ENCODE measurements around the gene FLII.
"Not testable (repeated sequence)": the region's sequence is repeated elsewhere in the genome, so short reads cannot be mapped to it uniquely, and the experiment has no call there.

The FLII gene

GRCh38 chr17:18258356-18259038 lies at the start of gene FLII:
Gene FLII, minus strand, starts transcription at chr17:18258738. Its CDS starts 48 bp downstream, at chr17:18258690.
- DNase-seq (ENCODE audit: low read depth in 4 of 4, low spot score in 1 of 4), result peak; percentile 16 to 45 (median 39)

DNA sequence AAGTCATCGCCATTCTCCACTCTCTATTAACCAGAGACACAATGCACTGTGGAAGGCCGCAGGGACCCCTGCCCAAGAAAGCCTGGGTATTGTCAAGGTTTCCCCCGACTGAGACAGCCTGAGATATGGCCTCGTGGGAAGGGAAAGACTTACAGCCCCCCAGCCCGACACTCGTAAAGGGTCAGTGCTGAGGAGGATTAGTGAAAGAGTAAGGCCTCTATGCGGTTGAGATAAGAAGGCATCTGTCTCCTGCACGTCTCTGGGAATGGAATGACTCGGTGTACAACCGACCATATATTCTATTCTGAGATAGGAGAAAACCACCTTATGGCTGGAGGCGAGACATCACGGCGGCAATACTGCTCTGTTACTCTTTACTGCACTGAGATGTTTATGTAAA lies 44.7 kb upstream of the FLII start:
- DNase-seq (ENCODE audit: low read depth in 4 of 4, low spot score in 1 of 4), result not testable (repeated sequence)

DNA sequence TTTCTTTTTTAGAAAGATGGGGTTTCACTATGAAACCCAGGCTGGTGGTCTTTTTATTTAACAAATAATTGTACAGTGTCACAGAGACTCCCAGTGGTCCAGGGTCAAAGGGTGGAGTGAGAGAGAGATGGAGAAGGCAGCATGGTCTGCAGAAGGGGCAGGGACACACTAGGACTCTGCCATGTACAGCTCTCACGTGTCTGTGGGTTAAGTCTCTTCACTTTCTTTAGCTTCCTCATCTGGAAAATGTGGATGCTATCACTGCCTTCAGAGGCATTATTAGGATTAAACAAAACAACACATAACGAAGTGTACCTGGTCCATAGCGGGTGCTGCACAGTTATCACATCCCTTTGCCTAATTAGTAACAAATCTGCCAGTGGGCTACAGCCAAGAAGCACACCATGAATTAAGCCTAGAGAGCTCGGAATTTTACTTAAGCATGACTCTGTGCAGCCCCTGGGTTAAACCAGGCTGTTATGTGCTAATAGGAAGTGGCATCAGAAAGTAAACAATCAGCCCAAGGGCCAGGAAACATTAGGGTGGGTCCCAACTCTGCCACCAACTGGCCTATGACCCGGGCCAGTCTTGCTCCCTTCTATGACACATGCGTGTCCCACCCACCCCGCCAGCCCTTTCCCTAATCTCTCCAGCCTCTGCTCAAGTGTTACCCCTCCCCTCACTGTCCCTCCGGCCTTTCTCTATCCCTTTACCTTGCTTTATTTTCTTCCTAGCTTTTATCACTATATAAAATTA lies 42.4 kb upstream of the FLII start:
- DNase-seq (ENCODE audit: low read depth in 4 of 4, low spot score in 1 of 4), result no peak

GRCh38 chr17:18298061-18298460 lies 39.5 kb upstream of the FLII start:
- not testable (repeated sequence) for DNase-seq (ENCODE audit: low read depth in 4 of 4, low spot score in 1 of 4)

DNA sequence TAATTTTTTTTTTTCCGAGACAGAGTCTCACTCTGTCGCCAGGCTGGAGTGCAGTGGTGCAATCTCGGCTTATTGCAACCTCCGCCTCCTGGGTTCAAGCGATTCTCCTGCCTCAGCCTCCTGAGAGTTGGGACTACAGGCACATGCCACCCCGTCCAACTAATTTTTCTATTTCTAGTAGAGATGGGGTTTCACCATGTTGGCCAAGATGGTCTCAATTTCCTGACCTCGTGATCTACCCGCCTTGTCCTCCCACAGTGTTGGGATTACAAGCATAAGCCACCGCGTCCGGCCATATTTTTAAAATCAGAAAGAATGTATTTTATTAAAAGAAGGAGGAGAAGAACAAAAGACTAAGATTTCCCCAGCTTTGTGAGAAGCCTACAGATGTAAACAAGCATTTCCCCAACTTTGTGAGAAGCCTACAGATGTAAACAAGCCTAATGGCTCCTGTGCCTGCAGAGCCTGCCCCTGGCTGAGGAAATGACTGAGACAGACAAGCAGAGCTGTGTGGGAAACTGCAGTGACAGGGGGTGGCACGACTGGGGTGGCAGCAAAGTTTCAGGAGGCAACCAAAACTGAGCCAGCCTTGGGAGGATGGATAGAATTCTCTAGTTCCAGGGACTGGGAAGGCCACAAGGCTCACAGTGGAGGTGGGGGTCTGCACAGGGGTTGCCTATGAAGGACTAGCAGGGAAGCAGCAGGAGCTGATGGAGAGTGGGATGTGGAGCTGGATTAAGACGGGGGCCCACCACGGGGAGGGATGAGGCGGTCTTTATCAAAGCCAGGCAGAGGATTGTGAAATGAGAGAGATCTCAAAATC lies 33.4 kb upstream of the FLII start:
- no peak for DNase-seq (ENCODE audit: low read depth in 4 of 4, low spot score in 1 of 4)

DNA sequence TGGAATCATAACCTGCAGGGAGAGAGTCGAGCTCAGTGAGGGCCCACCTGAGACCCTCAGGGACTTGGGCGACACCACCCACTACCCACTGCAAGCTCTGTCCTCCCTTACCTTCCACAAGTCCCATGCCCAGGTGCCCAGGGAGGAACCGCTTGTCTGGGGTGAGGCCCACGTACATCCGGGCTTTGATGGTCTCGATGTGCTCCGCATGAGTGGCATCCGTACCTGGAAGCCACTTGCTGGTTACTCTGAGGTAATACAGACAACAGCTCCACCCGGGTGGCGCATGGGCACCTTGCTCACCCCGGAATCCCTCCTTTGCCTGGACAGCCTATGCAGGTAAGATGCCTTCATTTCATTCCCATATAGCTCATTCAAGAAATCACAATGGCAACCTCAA lies 26.8 kb upstream of the FLII start:
- no peak for DNase-seq (ENCODE audit: low read depth in 4 of 4, low spot score in 1 of 4)

DNA sequence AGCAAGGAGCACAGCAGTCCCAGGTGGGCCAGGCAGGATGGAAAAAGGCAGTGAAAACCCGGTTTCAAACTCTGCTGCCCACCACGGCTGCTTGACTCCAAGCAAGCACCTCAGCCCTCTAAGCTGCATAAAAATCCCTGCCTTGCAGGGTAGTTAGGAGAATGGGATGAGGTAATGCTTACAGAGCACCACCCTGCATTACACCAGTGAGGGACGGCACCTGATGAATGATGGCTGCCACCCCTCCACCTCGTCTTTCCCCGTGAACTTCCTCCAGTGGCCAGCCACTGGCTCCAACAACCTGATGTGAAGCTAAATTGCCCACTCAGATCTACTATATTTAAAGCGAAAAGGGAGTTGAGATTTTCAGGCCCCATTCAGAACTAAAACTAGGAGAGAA lies 23.2 kb upstream of the FLII start:
- DNase-seq (ENCODE audit: low read depth in 4 of 4, low spot score in 1 of 4), result no peak

DNA sequence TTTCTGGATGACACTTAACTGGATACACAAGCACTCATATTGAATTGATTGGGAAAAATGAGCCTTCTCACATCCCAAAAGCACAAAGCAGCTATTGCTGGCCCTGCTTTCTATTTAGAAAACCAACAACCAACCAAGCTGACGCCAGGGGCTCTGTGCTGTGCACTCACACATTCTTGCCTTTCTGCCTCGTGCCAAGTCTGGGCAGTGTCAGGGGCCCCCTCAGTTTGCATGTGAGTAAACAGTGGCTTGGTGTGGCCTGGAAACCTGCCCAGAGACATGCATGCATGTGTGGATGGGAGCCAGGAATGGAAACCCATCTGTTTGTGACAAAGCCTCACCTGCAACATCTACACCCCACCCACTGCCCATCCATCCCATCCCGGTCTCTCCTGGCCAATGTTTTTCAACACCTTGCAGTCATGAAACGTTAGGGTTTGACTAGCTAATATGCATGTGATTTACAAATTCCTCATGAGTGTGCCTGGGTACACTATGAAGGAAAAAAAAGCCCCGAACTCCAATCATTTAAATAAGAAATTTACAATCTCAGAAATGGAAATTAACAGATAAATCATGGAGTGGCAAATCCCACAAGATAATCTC lies 22.3 kb upstream of the FLII start:
- no peak for DNase-seq (ENCODE audit: low read depth in 4 of 4, low spot score in 1 of 4)

- no peak for DNase-seq (ENCODE audit: low read depth in 4 of 4, low spot score in 1 of 4)
Measured at GRCh38 chr17:18280249-18280648, 21.7 kb upstream of the FLII start.

DNA sequence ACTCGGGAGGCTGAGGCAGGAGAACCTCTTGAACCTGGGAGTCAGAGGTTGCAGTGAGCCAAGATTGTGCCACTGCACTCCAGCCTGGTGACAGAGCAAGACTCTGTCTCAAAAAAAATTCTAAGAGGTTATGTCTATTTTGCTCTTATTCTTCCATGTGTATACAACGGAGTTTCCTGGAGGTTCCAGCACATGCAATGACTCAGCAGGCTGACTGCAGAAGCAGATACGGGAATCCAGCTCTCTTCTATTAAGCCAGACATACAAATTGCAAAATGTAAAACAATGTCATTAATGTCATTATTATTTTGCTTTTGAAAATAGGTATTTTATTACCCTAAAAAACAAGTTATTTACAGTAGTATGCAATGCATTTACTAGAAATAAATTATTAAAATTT lies 20.3 kb upstream of the FLII start:
- no peak for DNase-seq (ENCODE audit: low read depth in 4 of 4, low spot score in 1 of 4)

DNA sequence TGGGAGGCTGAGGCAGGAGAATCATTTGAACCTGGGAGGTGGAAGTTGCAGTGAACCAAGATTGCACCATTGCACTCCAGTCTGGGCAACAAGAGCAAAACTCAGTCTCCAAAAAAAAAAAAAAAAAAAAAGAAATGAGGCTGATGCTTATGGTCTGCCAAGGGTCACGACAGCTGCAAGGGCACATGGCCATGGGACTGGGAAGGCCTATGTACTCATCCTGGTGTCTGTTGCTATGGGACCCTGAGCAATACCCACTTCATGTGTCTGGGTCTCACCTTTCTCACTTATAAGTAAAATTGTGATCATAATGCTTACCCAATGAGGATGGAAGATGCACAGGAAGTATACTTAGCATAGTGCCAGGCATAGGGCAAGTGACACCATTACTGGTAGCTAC lies 18.5 kb upstream of the FLII start:
- DNase-seq (ENCODE audit: low read depth in 4 of 4, low spot score in 1 of 4), result no peak

DNA sequence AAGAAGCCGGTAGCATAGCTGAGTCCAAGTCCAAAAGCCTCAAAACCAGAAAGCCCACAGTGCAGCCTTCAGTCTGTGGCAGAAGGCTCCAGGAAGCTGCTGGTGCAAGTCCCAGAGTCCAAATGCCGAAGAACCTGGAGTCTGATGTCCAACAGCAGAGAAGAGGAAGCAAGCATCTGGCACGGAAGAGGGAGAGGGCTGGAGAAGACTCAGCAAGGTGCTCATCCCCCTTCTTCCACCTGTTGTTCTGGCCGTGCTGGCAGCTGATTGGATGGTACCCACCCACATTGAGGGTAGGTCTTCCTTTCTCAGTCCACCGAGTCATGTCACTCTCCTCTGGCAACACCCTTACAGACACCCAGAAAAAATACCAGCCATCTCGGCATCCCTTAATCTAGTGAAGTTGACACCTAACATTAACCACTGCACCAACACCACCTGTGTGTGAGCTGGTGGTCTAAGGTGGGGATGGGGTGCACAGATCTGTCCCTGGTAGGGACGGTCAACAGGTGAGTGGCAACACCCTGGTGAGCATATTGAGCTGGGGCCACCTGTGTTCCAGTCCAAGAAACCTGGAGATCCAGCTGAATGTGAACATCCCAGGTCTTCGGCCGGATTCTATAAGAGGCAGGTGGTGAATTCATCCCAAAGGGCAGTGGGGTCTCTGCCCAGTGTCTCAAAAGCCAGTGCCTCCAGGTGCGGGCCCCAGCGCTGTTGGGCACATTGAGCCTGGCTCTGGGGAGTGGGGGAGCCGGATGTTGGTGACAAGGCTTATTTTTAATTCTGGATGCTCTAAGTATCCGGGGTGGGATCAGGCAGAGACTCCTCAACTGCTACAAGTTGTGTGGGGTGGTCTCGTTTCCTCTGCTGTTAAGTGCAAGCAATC lies 11.8 kb upstream of the FLII start:
- no peak for DNase-seq (ENCODE audit: low read depth in 4 of 4, low spot score in 1 of 4)

GRCh38 chr17:18267927-18268711 lies 9.6 kb upstream of the FLII start:
- no peak for DNase-seq (ENCODE audit: low read depth in 4 of 4, low spot score in 1 of 4)

DNA sequence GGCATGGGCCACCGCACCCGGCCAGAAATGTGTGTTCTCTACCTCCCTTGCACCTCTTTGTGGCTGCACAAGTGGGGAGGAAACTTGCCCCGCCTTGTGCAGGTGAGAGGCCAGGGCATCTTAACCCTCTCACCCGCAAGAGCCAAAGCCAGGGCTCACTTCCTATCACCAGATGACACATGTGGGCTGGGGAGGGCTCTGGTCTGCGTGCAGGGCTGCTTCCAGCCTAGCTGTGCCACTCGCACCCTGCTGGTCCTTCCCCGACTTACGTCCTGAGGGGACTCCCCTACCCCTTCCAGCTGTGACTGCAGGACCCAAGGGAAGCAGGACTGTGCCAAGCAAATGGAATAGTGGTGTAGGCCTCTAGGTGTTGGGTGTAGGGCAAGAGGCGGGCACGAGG lies 8.8 kb upstream of the FLII start:
- no peak for DNase-seq (ENCODE audit: low read depth in 4 of 4, low spot score in 1 of 4)

DNA sequence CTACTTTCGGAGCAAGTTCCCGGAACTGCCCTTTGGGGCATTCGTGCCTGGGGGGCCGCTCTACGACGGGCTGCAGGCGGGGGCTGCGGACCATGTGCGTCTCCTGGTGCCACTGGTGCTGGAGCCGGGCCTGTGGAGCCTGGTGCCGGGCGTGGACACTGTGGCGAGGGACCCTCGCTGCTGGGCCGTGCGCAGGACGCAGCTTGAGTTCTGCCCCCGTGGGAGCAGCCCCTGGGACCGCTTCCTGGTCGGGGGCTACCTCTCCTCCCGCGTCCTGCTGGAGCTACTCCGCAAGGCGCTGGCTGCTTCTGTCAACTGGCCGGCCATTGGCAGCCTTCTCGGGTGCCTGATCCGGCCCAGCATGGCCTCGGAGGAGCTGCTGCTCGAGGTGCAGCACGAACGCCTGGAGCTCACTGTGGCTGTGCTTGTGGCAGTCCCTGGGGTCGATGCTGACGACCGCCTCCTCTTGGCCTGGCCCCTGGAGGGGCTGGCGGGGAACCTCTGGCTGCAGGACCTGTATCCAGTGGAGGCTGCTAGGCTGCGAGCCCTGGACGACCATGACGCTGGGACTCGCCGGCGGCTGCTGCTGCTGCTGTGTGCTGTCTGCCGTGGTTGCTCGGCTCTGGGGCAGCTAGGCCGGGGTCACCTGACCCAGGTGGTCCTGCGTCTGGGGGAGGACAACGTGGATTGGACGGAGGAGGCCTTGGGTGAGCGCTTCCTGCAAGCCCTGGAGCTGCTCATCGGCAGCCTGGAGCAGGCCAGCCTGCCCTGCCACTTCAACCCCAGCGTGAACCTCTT lies 5.5 kb upstream of the FLII start:
- DNase-seq (ENCODE audit: low read depth in 4 of 4, low spot score in 1 of 4), result no peak

DNA sequence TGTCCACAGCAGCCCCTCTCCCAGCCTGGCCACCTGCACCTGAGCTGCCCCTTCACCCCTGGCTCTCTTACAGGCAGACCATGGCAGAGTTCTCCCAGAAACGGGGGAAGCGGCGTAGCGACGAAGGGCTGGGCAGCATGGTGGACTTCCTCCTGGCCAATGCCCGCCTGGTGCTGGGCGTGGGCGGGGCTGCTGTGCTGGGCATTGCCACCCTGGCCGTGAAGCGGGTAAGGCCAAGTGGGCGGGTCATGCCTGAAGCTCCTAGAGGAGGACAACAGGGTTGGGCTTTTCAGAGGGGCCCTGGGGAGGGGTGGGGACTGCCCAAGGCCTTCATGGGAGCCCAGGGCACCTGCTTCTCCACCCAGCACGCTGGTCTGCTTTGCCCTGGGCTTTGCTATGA lies 4.1 kb upstream of the FLII start:
- no peak for DNase-seq (ENCODE audit: low read depth in 4 of 4, low spot score in 1 of 4)

- DNase-seq (ENCODE audit: low read depth in 4 of 4, low spot score in 1 of 4), result no peak
Measured at GRCh38 chr17:18262111-18262510, 3.6 kb upstream of the FLII start.

GRCh38 chr17:18261659-18262058 lies 3.1 kb upstream of the FLII start:
- DNase-seq (ENCODE audit: low read depth in 4 of 4, low spot score in 1 of 4), result no peak

DNA sequence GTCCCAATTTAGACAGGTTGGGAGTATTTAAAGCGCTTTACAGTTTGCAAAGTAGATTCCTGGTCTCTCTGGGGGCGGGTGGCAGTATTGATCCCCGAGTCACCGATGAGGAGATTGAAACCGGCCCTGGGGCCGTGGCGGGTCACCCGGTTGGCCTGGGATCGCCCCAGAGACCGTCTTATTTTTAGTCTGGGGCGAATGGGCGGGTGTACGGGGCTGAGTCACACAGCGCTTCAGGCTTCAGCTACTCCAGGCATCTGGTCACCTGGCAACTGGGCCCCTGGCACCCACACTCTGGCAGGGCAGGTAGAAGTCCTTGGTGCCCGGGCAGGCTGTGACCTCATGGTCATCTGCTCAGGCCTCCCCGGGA lies 2.6 kb upstream of the FLII start:
- peak in 1 of 4 experiments; percentile 18 for DNase-seq (ENCODE audit: low read depth in 4 of 4, low spot score in 1 of 4)
